Natural killer cell treated with Interleukin-12 subunit alpha and Interleukin-12 subunit beta and Interleukin-15 and Interleukin-18, amount 100 ng/mL, for 72 hours (primary cell): ENCODE measurements around the gene PCED1B. TPM values are rescaled to one million over a fixed set of nuclear protein-coding genes. Genes with fewer than 3 reads are reported as not detected.
A peak's percentile ranks its signal among the peaks of the same experiment; 100 is the strongest.
"Not testable (repeated sequence)": the region's sequence is repeated elsewhere in the genome, so short reads cannot be mapped to it uniquely, and the experiment has no call there.

Source experiments
- ATAC-seq, 2 donors: fragments of 150-1000 bp; cut with Tn5 transposase in 1 of 2; sonication (Bioruptor Pico), chemical (Tn5 transposase) in 1 of 2; 2 replicates each; pipeline ENCODE4 v1.10.0; 2021
- DNase-seq: peaks from one replicate; pipeline ENCODE4 v3.0.0; 2022; ENCODE audit warnings: low spot score
- H3K27ac Mint-ChIP-seq, 2 donors: 1 replicate in 1 of 2; 2 replicates in 1 of 2; pipeline ENCODE4 v1.8.0; 2022; ENCODE audit warnings: mixed read lengths in 2 of 2, mild to moderate bottlenecking in 1 of 2, moderate library complexity in 1 of 2
- H3K27me3 Mint-ChIP-seq, 2 donors: 1 replicate in 1 of 2; 2 replicates in 1 of 2; pipeline ENCODE4 v1.8.0; 2022; ENCODE audit warnings: mixed read lengths in 2 of 2
- H3K36me3 Mint-ChIP-seq: one replicate; pipeline ENCODE4 v1.8.0; 2022; ENCODE audit warnings: mixed read lengths
- H3K4me1 Mint-ChIP-seq, 2 donors: 1 replicate in 1 of 2; 2 replicates in 1 of 2; pipeline ENCODE4 v1.8.0; 2022; ENCODE audit warnings: low read depth in 2 of 2, mixed read lengths in 2 of 2, mild to moderate bottlenecking in 1 of 2
- H3K4me3 Mint-ChIP-seq: one replicate; pipeline ENCODE4 v1.8.0; 2022; ENCODE audit warnings: mixed read lengths
- H3K9me3 Mint-ChIP-seq: 2 replicates; pipeline ENCODE4 v1.8.0; 2022; ENCODE audit warnings: mixed read lengths
- total RNA-seq, 2 donors: library from RNA; stranded (reverse); gene quantifications; one replicate each; pipeline ENCODE4 v1.2.3, GENCODE V29; 2022

Gene PCED1B
- total RNA-seq: 10 to 100 TPM; 39.5 to 41.2 TPM

- Mint-ChIP-seq H3K4me3 (peak within 1 kb of the TSS; percentile 99), H3K9me3 (no peaks in the 10 kb centered on the region), H3K27ac (peak within 1 kb of the TSS; percentile 86 to 91), H3K4me1 (peaks cover 44 to 57% of the 10 kb centered on the region in 2 donors), H3K27me3 (no peaks in the 10 kb centered on the region), H3K36me3 (no peaks in the 10 kb centered on the region)
- peak; percentile 75 for DNase-seq
- peak; percentile 80 for ATAC-seq
Measured at GRCh38 chr12:47079468-47079980, at the start of gene PCED1B, which contains the start of gene AMIGO2. TSS of gene PCED1B (plus strand) at chr12:47079621. CDS start at chr12:47235064, 155,443 bp downstream. TSS of gene AMIGO2 (minus strand) at chr12:47079959. CDS start at chr12:47079002, 957 bp downstream.

GRCh38 chr12:47029903-47030302 lies 49.5 kb upstream of the PCED1B start:
- peaks cover 0 to 7% of the 10 kb centered on the region in 2 donors for H3K4me1 Mint-ChIP-seq
- no peak for ATAC-seq
- H3K9me3 Mint-ChIP-seq: no peaks in the 10 kb centered on the region
- no peaks in the 10 kb centered on the region for H3K36me3 Mint-ChIP-seq
- H3K27ac Mint-ChIP-seq: no peak overlapping the region
- no peak overlapping the region for H3K4me3 Mint-ChIP-seq
- peaks cover 14 to 17% of the 10 kb centered on the region in 2 donors for H3K27me3 Mint-ChIP-seq
- no peak for DNase-seq

GRCh38 chr12:47032644-47033043 lies 46.8 kb upstream of the PCED1B start:
- no peaks in the 10 kb centered on the region for H3K9me3 Mint-ChIP-seq
- no peak overlapping the region for H3K4me3 Mint-ChIP-seq
- H3K27me3 Mint-ChIP-seq: peaks cover 0 to 8% of the 10 kb centered on the region in 2 donors
- no peak overlapping the region for H3K27ac Mint-ChIP-seq
- H3K4me1 Mint-ChIP-seq: peaks cover 0 to 7% of the 10 kb centered on the region in 2 donors
- ATAC-seq (no peak), DNase-seq (no peak)
- no peaks in the 10 kb centered on the region for H3K36me3 Mint-ChIP-seq

- no peak for ATAC-seq
Measured at GRCh38 chr12:47033081-47033480, 46.3 kb upstream of the PCED1B start.

GRCh38 chr12:47033789-47034555 lies 45.4 kb upstream of the PCED1B start:
- H3K4me1 Mint-ChIP-seq: peaks cover 0 to 7% of the 10 kb centered on the region in 2 donors
- no peak overlapping the region for H3K4me3 Mint-ChIP-seq
- no peaks in the 10 kb centered on the region for H3K9me3 Mint-ChIP-seq
- H3K27ac Mint-ChIP-seq: no peak overlapping the region
- H3K36me3 Mint-ChIP-seq: no peaks in the 10 kb centered on the region
- ATAC-seq (no peak), DNase-seq (no peak)
- peaks cover 0 to 12% of the 10 kb centered on the region in 2 donors for H3K27me3 Mint-ChIP-seq

More at GRCh38 chr12:47033081-47033480, 46.3 kb upstream of the PCED1B start:
- H3K4me1 Mint-ChIP-seq: peaks cover 0 to 7% of the 10 kb centered on the region in 2 donors
- H3K36me3 Mint-ChIP-seq: no peaks in the 10 kb centered on the region
- no peak for DNase-seq
- H3K27ac Mint-ChIP-seq: no peak overlapping the region
- no peak overlapping the region for H3K4me3 Mint-ChIP-seq
- H3K27me3 Mint-ChIP-seq: peaks cover 0 to 8% of the 10 kb centered on the region in 2 donors
- no peaks in the 10 kb centered on the region for H3K9me3 Mint-ChIP-seq

GRCh38 chr12:47034661-47035060 lies 44.8 kb upstream of the PCED1B start:
- Mint-ChIP-seq H3K27me3 (peaks cover 3 to 13% of the 10 kb centered on the region in 2 donors), H3K36me3 (no peaks in the 10 kb centered on the region), H3K4me1 (peaks cover 0 to 7% of the 10 kb centered on the region in 2 donors), H3K27ac (no peak overlapping the region), H3K4me3 (no peak overlapping the region), H3K9me3 (no peaks in the 10 kb centered on the region)
- DNase-seq (no peak), ATAC-seq (no peak)

GRCh38 chr12:47035484-47035883 lies 43.9 kb upstream of the PCED1B start:
- Mint-ChIP-seq H3K4me1 (peaks cover 0 to 7% of the 10 kb centered on the region in 2 donors), H3K27ac (no peak overlapping the region), H3K36me3 (no peaks in the 10 kb centered on the region), H3K27me3 (peaks cover 8 to 14% of the 10 kb centered on the region in 2 donors), H3K4me3 (no peak overlapping the region), H3K9me3 (no peaks in the 10 kb centered on the region)
- ATAC-seq (no peak), DNase-seq (no peak)

GRCh38 chr12:47038270-47038748 lies 41.1 kb upstream of the PCED1B start:
- Mint-ChIP-seq H3K4me1 (peaks cover 0 to under 1% of the 10 kb centered on the region in 2 donors), H3K36me3 (no peaks in the 10 kb centered on the region), H3K27ac (no peak overlapping the region), H3K27me3 (peaks cover 8 to 15% of the 10 kb centered on the region in 2 donors), H3K4me3 (no peak overlapping the region), H3K9me3 (no peaks in the 10 kb centered on the region)
- DNase-seq (no peak), ATAC-seq (no peak)

GRCh38 chr12:47039079-47039478 lies 40.3 kb upstream of the PCED1B start:
- Mint-ChIP-seq H3K36me3 (no peaks in the 10 kb centered on the region), H3K9me3 (no peaks in the 10 kb centered on the region), H3K4me3 (no peak overlapping the region), H3K27me3 (peaks cover 8 to 11% of the 10 kb centered on the region in 2 donors), H3K4me1 (no peaks in the 10 kb centered on the region), H3K27ac (no peak overlapping the region)
- no peak for DNase-seq
- no peak for ATAC-seq

- Mint-ChIP-seq H3K27me3 (peaks cover 8 to 11% of the 10 kb centered on the region in 2 donors), H3K36me3 (no peaks in the 10 kb centered on the region), H3K4me1 (no peaks in the 10 kb centered on the region), H3K9me3 (no peaks in the 10 kb centered on the region), H3K4me3 (no peak overlapping the region), H3K27ac (no peak overlapping the region)
- ATAC-seq (no peak), DNase-seq (no peak)
Measured at GRCh38 chr12:47039756-47040155, 39.7 kb upstream of the PCED1B start.

GRCh38 chr12:47041327-47041726 lies 38.1 kb upstream of the PCED1B start:
- DNase-seq (no peak), ATAC-seq (no peak)
- H3K9me3 Mint-ChIP-seq: no peaks in the 10 kb centered on the region
- no peak overlapping the region for H3K4me3 Mint-ChIP-seq
- H3K27ac Mint-ChIP-seq: no peak overlapping the region
- peaks cover 8 to 9% of the 10 kb centered on the region in 2 donors for H3K27me3 Mint-ChIP-seq
- no peaks in the 10 kb centered on the region for H3K36me3 Mint-ChIP-seq
- H3K4me1 Mint-ChIP-seq: no peaks in the 10 kb centered on the region

- H3K4me3 Mint-ChIP-seq: no peak overlapping the region
- H3K27ac Mint-ChIP-seq: no peak overlapping the region
- DNase-seq (no peak), ATAC-seq (no peak)
- no peaks in the 10 kb centered on the region for H3K4me1 Mint-ChIP-seq
- peaks cover 10% of the 10 kb centered on the region for H3K9me3 Mint-ChIP-seq
- H3K36me3 Mint-ChIP-seq: peaks cover 10% of the 10 kb centered on the region
- H3K27me3 Mint-ChIP-seq: peaks cover 0 to 6% of the 10 kb centered on the region in 2 donors
Measured at GRCh38 chr12:47048541-47048940, 30.9 kb upstream of the PCED1B start.

GRCh38 chr12:47051291-47051690 lies 28.1 kb upstream of the PCED1B start:
- not testable (repeated sequence) for ATAC-seq, H3K4me3 Mint-ChIP-seq, H3K4me1 Mint-ChIP-seq, H3K27ac Mint-ChIP-seq, H3K27me3 Mint-ChIP-seq, DNase-seq
- Mint-ChIP-seq H3K9me3 (peaks cover 11% of the 10 kb centered on the region), H3K36me3 (peaks cover 12% of the 10 kb centered on the region)

- no peak overlapping the region for H3K27ac Mint-ChIP-seq
- peaks cover 0 to 8% of the 10 kb centered on the region in 2 donors for H3K27me3 Mint-ChIP-seq
- H3K36me3 Mint-ChIP-seq: peaks cover 14% of the 10 kb centered on the region
- H3K4me1 Mint-ChIP-seq: no peaks in the 10 kb centered on the region
- H3K9me3 Mint-ChIP-seq: peaks cover 14% of the 10 kb centered on the region
- no peak for DNase-seq
- no peak overlapping the region for H3K4me3 Mint-ChIP-seq
- ATAC-seq: no peak
Measured at GRCh38 chr12:47052274-47052673, 27.1 kb upstream of the PCED1B start.
